COR-L47 (cell line): Measurements from ENCODE around the gene RDH12.
"Not testable (repeated sequence)": the region's sequence is repeated elsewhere in the genome, so short reads cannot be mapped to it uniquely, and the experiment has no call there.

Source experiments
- DNase-seq: peaks from one replicate; lab custom pipeline; 2025; lab: John Stamatoyannopoulos, UW

Gene RDH12

DNA sequence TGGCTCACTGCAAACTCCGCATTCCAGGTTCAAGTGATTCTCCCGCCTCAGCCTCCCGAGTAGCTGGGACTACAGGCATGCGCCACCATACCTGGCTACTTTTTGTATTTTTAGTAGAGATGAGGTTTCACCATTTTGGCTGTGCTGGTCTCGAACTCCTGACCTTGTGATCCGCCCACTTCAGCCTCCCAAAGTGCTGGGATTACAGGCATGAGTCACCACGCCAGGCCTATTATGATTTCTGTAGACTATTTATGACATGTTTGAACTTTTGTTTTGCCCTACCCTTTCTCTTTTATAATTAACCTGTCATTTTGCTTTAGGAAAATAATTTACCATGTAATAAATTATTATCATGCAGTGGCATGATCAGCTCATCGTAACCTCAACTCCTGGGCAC, at the start of gene RDH12:
Gene RDH12 (plus strand): TSS at position 395 of the 400 bp plus-strand sequence. CDS start 20,757 bp downstream, outside the sequence.
- not testable (repeated sequence) for DNase-seq

DNA sequence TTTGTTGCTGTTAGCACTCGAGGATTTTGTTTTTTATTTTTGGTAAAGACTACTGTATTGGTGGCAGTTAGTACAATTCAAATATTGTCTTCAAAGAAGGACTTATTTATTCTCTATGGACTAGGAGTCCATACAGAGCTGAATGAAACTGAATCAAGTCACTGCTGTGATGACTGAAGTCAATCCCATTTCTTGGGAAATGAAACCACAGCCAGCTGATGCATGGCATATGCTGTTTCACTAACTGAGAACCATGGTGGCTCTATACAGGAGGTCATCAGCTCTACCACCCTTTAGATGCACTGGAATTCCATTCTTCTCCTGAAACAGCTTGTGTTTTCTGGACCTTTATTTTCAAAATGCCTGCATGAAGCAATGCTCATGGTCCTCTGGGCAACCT, 49.5 kb upstream of the RDH12 start:
- no peak for DNase-seq

DNA sequence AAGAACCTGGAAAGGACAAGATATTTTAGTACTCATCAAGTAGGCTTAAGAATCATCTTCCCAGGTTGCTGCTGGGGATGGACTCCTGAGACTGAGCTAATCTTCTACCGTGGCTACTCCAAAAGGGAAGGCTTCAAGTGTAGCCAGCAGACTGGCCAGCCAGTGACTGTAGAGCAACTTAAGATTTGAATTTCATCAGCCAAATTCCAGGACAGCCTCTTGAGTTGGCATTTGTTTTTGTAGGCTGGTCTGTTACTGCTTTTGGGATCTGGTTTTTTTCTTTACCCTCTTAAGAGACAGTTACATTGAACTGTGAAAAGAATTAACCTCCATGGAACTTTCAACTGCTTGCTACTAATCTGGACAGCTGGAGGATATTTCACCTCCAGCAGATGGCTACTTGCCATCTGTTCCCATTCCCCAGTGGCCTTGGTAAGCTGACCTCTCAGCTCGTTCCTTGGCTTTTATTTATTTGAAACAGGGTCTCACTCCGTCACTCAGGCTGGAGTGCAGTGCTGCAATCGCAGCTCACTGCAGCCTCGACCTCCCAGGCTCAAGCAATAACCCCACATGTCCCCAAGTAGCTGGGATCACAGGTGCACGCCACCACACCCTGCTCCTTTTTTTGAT, 47.9 kb upstream of the RDH12 start:
- no peak for DNase-seq

DNA sequence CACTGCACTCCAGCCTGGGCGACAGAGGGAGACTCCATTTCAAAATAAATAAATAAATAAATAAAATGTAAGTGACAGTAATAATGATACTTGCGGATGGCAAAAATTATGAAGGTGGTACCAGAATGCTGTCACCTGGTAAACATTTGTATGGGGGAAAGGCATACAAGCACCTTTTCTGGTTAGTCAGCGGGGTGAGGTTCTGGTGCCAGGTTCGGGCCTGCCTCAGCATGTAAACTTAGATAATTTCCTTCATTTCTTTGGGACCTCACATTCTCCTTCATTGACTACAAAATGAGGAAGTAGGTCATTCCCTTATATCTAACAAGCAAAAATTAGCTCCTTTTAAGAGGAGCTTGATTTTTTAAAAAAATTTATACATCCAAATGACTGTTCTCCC, 38.1 kb upstream of the RDH12 start:
- no peak for DNase-seq

DNA sequence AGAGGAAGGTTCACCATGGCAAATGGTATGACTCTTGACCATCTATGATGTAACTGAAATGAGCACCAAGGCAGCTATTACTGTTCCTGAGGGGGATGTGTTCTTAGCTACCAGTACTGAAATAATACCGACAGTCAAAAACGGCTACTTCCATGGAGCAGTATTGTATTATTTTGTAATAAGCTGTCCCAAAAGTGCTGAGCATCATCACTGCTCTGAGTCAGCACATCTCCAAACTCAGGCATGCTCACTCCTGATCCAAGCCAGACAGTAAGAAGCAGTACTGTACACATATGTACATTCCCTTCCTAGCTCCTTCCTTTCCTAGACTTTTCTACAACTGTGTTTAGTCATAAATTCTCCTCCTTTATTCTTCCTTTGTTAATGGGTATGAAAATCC, 35.8 kb upstream of the RDH12 start:
- DNase-seq = no peak

DNA sequence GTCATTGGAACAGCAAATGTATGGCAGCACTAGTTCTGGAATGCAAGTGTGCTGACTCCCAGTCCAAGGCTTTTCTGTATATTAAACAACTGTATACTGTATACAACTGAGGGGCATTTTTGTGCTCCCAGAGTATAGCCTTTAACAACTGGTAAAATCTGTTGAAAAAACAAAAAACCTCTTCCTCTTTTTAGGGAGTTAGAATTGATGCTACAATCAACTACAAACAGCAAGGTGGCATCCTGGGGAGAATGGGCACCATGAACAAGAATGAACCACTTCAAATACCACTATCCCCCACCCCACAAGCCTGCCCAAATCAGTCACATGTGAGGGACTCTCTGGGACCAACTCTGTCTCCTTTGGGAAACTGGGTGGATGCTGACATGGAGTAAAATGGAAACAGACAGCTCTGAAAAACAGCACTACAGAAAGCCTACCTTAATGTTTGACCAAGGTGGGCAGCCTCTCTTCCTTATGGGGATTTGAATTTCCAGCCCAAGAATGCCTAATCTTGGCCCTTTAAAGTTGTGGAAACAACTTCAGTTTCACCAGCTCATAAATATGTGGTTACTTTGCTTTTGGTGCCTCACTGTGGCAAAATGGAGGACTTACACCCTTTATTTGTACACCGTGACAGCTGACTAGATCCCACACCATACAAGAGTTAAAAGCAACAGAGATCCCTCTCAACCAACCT, 34.8 kb upstream of the RDH12 start:
- peak; percentile 4 for DNase-seq

DNA sequence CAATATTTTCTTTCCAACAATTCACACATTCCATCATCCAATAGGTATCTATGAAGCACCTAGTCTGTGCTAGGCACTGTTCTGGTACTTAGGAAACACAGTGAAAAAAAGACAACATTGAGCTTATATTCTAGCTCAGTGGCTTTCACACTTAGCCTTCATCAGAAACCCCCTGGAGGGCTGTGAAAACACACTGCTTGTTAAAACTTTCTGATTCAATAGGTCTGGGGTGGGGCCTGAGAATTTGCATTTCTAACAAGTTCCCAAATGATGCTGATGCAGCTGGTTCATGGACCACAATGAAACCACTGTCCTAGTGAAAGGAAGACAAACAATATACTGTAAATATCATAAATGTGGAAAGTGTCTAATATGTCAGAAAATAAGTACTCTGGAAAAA, 33.1 kb upstream of the RDH12 start:
- DNase-seq = no peak

DNA sequence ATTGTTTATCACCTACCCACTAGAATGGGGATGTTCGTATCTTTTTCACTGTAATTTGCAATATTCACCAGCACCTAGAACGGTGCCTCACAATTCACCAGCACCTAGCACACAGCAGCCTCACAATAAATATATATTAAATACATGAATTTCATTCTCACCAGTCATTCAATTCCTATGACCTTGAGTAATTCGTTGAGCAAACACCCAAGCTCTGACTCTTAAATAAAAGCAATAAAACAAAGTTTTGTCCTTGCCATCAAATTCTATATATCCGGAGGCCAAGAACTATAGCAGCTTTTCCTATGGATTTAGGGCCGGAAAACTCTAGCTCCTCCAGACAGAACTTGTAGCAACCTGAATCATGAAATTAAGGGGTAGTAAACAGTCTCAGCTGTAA, 28.2 kb upstream of the RDH12 start:
- DNase-seq = no peak

DNA sequence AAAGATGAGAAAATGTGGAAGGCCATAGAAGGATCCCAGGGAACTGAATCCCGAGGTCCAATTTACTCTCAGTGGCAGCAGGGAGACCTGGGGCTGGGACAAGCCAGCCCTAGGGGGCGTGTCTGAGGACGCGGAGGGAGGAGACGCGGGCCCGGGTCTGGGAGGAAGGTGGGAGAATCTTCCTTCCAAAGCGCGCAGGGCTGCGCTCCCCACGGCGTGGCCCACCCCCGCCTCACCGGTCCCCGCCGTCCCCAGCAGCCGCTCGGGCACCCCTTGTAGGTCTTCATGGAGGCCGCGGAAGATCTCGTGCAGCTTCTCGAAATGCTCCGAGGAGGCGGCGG, 27.6 kb upstream of the RDH12 start:
- DNase-seq = peak; percentile 43

DNA sequence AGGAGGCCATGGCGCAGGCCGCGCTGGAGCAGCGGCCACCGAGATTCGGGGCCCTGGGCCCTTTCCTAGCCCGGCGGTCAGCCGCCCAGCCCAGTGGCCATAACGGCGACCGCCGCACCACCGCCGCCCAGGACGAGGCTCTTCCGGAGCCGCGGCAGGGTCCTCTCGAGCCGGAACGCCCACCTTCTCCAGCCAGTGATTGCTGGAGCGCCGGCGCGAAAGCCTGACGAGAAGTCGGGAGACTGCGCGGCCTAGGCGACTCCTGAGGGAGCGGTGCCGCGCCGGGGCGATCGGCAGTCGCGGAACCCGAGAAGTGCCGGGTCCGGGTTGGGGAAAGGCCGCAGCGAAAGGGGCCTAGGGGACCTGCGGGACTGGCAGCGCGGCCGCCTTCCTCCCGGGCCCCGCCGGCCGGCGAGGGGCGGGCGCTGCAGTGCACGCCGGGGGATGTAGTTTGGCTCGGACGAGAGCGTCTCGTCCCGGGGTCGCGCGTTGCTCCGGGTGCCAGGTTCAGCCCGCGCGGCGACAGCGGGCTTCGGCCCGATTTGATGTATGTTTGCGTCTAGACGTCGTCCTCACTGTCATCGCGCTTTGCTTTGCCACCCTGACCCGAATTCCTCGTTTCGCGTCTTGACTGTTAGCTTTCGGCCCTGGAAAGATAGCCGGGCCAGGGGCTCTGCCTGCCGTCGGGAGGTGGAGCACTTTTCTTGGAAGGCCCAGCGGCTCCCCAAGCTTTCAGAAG, 27.0 kb upstream of the RDH12 start, which contains the start of gene VTI1B:
Gene VTI1B (minus strand): TSS at position 153 of the 739 bp plus-strand sequence. CDS start 143 bp downstream, at position 10.
- peak; percentile 71 for DNase-seq

DNA sequence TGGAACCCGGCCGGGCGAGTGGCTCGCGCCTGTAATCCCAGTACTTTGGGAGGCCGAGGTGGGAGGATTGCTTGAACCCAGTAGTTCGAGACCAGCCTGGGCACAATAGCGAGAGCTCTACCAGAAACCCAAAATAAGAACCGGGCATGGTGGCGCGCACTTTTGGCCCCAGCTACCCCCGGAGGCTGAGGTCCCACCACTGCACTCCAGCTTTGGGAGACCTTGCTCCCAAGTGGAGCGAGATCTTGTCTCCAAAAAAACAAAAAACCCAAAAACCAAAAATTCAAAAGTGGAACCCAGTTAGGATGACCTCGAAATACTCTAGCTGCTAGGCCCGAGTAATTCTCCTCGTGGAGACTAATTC, 26.5 kb upstream of the RDH12 start:
- no peak for DNase-seq

DNA sequence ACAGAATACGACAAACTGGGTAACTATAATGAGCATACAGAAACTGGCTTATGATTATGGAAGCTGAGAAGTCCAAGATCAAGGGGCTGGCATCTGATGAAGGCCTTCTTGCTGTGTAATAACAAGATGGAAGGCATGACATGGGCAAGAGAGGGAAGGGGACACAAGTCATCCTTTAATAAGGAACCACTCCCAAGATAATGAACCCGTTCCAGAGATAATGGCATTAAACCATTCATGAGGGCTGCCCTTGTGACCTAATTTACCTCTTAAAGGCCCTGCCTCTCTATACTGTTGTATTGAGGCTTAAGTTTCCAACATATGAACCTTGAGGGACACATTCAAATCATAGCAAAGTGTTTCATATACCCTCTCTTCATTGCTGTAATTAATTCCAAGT, 22.7 kb upstream of the RDH12 start:
- DNase-seq = no peak

DNA sequence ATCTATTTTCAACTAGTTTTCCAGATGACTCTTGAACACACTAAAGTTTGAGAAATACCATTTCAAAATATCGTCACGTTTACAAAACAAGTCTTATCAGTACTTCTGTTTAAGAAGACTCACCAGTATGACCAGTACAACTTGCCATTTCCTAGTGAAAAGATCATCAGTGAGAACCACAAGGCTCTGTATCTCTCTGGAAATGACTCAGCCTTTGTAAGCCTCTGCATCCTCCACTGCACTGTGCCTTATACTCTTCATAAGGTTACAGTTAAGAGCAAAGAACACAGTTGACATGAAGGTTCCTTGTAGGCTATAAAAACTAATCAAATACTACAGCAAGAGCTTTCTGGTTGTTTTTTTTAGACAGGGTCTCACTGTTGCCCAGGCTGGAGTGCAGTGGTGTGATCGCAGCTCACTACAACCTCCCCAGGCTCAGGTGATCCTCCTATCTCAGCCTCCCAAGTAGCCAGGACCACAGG, 21.5 kb upstream of the RDH12 start:
- DNase-seq = no peak

DNA sequence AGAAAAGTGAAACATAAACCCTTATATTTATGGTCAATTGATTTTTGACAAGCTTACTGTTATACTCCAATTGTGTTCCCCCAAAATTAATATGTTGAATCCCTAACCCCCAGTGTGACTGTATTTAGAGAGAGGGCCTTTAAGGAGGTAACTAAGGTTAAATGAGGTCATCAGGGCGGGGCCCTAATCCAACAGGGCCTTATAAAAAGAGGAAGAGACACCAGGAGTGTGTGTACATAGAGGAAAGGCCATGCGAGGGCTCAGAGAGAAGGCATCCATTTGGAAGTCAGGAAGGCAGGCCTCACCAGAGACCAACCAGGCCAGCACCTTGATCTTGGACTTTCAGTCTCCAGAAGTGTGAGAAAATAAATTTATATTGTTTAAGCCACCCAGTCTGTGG, 20.7 kb upstream of the RDH12 start:
- DNase-seq = no peak

DNA sequence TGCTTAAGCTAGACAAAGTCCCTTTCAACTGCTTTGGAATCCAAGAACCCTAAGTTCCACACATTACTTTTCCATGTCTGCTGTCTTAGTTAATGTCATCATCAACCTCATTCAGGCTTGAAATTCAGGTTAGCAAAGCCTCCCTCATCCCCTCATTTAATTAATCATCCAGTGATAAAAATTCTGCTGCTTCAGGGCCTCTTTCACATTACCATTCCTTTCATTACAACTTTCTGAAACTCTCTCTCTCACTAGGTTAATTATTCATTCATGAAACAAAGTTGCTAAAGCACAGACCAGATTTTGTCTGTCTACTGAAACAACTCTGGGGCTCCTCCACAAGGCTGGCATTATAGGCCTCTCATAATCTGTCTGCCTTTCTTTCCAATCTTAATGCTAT, 17.8 kb upstream of the RDH12 start:
- DNase-seq = no peak

DNA sequence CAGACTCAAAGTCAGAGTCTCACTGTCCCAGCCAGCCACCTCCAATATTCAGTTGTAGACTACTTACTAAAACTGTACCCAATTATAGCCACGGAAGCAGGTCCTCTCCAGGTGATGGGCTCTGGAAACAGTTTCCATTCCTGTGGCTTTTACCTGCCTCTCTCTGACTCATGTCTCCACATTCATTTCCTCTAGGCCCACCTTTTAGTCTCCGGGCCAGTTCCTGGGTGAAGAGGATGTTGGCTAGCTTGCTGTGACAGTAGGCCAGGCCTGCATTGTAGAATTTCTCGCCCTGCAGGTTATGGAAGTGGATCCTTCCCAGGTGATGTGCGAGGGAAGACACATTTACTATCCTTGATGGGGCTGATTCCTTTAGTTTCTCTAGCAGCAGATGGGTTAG, 11.7 kb upstream of the RDH12 start:
- no peak for DNase-seq

DNA sequence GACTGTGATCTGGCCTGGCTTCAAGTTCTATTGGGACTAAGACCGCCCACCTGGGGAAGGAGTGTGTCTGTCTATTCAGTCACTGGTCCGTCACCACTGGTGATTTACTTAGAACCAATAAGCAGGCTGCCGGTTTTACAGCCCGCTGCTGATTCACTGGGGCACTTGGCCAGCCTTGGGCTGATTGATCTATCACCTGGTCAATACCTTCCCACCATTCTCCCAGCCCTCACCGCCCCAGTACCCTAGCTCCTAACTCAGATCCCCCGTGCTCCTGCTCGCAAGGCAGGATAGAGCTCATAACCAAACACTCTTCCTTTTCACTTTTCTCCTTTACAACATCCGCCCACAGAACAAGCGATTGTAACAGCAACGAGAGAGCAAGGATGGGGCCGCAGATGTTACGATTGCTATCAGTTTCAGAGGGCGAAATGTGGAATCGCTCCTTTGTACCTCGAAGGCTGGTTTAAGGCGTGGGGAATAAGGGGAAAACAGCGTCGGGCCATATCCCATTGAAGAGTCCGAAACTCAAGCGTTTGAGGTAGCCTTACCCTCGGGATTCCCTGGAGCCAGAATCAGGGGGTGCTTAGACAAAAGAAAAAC, 6.8 kb upstream of the RDH12 start:
- peak; percentile 68 for DNase-seq

DNA sequence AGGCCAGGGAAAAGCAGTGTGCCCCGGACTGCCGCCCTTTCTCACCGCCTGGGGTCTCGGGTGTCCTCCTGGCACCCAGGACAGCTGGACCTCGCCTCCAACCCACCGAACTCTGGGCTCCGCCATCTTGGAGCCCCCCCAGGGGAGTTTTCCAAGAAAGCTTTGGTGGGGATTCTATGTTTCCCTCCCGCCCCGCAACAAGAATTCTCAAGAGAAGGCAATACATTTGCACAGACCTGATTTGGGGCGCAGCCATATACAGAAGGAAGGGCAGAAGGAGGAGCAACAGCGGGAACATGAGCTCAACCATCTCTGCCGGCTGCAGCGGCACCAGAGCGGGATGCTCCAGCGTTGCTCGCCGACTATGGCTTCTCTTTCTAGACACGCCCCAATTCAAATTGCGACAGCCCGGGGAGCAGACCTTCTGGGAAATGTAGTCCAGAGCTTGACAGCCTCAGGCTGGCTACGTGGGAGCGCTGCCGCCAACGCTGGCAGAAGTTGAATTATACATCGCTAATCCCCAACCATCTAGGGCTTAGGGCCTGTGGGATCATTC, 6.2 kb upstream of the RDH12 start, which contains the start of gene RDH11:
Gene RDH11 (minus strand): TSS at position 371 of the 556 bp plus-strand sequence. CDS start 61 bp downstream, at position 310.
- peak; percentile 83 for DNase-seq

DNA sequence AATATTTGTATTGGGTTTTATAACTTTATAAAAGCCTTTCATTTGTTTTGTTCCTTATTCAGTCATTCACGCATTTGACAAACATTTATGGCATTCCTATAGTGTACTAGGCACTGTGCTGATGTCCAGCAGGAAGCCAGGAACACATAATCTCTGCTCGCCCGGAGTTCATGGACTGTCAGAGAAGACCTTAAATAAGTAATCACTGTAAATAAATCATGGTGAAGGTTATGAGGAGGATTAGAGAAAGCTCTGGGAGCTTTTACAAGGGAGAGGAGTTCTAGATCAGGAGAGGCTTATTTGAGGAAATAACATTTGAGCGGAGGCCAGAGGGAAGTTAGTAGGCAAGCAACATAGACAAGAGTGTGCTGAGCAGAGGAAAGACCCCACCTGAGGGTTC, 4.7 kb upstream of the RDH12 start:
- no peak for DNase-seq

DNA sequence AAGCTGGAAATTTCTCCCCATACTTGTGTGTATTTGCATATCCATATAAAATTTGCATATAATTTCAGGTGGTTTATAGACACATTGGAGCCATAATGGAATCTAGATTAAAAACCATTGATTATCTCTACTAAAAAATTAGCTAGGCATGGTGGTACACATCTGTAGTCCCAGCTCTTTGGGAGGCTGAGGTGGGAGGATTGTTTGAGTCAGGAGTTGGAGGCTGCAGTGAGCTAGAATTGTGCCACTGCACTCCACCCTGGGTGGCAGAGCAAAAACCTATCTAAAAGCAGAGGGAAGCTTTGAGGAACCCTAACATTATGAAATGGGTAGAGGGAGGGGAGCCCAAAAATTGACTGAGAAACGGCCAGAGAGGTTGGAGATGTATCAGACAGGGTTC, 3.5 kb upstream of the RDH12 start:
- no peak for DNase-seq

DNA sequence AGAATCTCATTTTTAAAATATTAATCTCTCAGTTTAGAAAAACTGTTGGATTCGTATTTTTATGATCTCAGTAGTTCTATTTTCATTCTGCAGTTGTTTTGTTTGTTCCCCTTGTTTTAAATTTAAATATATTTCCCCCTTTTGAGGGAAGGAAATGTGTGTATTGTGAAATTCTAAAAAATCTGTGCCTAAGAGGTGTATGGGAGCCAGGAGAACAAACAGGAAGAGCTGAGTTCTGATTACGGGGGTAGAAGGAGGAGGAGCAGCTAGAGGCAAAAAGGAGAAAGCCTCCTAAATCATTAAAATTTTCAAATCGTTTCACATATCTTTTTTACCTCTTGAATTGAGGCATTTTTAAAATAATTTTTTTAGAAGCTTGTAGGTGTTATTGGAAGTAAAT, 2.3 kb downstream of the RDH12 start:
- no peak for DNase-seq

DNA sequence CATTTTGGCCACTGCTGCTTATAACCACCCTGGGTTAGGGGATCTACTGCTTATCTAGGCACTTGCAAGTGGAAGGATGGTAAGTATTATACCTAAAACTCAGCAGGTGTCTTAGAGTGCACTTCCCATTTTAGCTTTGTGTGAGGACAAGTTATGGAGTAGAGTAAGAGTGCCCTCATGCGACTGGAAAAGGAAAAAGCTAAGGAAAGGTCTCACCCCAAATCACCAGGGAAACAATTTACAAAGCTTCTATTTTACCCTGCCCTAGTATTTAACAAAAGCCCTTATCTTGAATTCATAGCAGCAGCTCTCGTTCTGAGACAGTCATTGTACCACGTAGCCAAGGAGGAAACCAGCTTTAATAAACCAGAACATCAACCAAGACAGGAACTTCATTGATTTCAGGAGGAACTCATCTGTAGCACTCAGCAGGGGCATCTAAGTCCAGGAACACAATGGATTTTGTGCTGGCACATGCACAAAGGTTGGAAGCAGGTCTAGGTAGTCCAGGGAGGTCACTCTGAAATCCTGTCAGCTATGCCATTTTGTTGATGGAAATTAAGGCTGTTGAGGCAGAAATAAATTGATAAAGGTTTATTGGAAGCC, 2.9 kb downstream of the RDH12 start:
- DNase-seq = peak; percentile 42
